Neutrophil (primary cell): ENCODE data around the gene DMBX1.

Experiments used
- H3K27ac ChIP-seq: fragments of 200-600 bp; sonication (generic); 2 replicates; pipeline ENCODE4 v1.5.1; 2016; ENCODE audit warnings: mild to moderate bottlenecking, moderate library complexity
- H3K27me3 ChIP-seq: fragments of 200-600 bp; sonication (generic); 2 replicates; pipeline ENCODE4 v1.6.0; 2016; ENCODE audit warnings: mild to moderate bottlenecking
- H3K36me3 ChIP-seq: fragments of 200-600 bp; sonication (generic); 2 replicates; pipeline ENCODE4 v1.5.1; 2017
- H3K4me1 ChIP-seq, 2 experiments: fragments of 200-600 bp in 1 of 2; sonication (generic) in 1 of 2; 1 replicate in 1 of 2; 2 replicates in 1 of 2; pipeline versions ENCODE4 v1.5.1 to v1.6.1; 2013 to 2016; ENCODE audit warnings: low read depth in 1 of 2, low read length in 1 of 2, mild to moderate bottlenecking in 1 of 2, moderate library complexity in 1 of 2; ENCODE audit not compliant: control insufficient read depth in 1 of 2, insufficient read depth in 1 of 2
- H3K4me3 ChIP-seq, 2 experiments: fragments of 200-600 bp in 1 of 2; sonication (generic) in 1 of 2; 1 replicate in 1 of 2; 2 replicates in 1 of 2; pipeline ENCODE4 v1.5.1; 2013 to 2016; ENCODE audit warnings: low read depth in 1 of 2, low read length in 1 of 2, mild to moderate bottlenecking in 1 of 2, moderate library complexity in 1 of 2
- H3K9me3 ChIP-seq: fragments of 200-600 bp; sonication (generic); 2 replicates; pipeline ENCODE4 v1.5.1; 2016
- TF ChIP-seq, protein P1 (sequence below): fragments of 200-600 bp; sonication (generic); IDR thresholded peaks from 2 replicates; pipeline ENCODE4 v1.5.1; 2016; ENCODE audit warnings: antibody characterized with exemption

The DMBX1 gene

DNA sequence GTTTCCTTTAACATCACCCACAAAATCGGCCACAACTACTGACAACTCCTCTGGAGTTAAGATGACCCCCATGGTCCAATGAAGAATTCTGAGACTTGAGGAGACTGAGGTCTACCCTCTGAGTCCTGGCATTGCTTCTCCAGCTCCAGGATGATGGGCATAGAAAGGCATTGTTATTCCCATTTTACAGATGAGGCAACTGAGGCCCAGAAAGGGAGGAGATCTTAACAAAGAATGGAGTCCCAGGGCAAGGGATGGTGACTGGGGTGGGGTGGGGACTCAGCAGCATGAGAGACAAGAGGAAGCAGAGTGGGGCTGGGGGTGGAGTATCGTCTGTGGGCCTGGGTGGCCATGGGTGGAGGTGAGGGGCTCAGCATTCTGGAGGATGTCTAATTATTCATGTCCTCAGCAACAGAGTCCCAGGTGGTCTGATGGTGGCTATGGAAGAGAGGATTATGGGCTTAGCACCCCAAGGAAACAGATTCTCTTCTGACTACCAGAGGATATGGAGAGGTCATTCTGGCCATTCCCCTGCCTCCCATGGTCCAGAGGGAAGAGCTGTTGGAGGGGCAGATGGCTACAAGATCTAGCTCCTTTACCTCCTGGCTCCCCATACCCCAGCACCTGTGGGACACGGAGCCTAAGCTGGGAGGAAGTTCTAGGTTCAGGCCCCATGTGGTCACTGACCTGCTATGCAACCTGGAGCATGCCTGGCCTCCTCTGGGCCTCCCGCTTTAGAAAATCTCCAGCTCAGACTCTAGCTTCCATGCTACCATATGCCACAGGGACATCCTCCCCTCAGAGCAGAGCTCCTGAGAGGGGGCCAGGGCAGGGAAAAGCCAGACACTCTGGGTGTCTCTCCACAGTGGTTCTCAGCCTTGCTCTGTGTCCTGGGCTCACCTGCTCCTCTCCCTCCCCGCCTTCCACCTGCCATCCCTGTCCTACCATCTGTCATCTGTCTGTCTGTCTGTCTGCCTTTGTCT is 37.4 kb upstream of the DMBX1 start:
- peaks cover 0 to 5% of the 10 kb centered on the region in 2 experiments for H3K4me1 ChIP-seq
- no peak overlapping the region for H3K4me3 ChIP-seq
- H3K36me3 ChIP-seq: no peaks in the 10 kb centered on the region
- TF ChIP-seq, protein P1, sequence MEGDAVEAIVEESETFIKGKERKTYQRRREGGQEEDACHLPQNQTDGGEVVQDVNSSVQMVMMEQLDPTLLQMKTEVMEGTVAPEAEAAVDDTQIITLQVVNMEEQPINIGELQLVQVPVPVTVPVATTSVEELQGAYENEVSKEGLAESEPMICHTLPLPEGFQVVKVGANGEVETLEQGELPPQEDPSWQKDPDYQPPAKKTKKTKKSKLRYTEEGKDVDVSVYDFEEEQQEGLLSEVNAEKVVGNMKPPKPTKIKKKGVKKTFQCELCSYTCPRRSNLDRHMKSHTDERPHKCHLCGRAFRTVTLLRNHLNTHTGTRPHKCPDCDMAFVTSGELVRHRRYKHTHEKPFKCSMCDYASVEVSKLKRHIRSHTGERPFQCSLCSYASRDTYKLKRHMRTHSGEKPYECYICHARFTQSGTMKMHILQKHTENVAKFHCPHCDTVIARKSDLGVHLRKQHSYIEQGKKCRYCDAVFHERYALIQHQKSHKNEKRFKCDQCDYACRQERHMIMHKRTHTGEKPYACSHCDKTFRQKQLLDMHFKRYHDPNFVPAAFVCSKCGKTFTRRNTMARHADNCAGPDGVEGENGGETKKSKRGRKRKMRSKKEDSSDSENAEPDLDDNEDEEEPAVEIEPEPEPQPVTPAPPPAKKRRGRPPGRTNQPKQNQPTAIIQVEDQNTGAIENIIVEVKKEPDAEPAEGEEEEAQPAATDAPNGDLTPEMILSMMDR: no peak
- peaks cover 90% of the 10 kb centered on the region for H3K27me3 ChIP-seq
- H3K27ac ChIP-seq: no peak overlapping the region
- no peaks in the 10 kb centered on the region for H3K9me3 ChIP-seq

DNA sequence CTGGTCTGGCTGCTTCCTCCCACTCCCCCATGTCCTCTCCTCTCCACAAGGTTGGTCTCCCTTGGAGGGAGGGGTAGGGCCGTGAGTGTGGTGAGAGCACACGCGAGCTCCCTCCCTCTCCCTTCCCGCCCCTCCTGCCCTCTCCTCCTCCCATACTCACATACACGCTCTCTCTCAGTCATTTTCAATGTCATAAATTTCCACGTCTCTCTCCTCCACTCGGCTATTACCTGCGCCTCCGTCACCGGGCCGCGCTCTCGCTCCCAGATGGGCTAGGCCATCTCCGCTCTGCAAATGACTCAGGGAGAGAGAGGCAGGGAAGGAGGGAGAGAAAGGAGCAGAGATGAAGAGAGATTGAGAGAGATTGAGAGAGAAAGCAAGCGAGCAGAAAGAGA is 36.7 kb upstream of the DMBX1 start:
- Histone ChIP-seq H3K4me1 (peaks cover 0 to 5% of the 10 kb centered on the region in 2 experiments), H3K36me3 (no peaks in the 10 kb centered on the region), H3K27me3 (peaks cover 86% of the 10 kb centered on the region), H3K9me3 (no peaks in the 10 kb centered on the region), H3K27ac (no peak overlapping the region), H3K4me3 (no peak overlapping the region)
- TF ChIP-seq, protein P1: no peak

DNA sequence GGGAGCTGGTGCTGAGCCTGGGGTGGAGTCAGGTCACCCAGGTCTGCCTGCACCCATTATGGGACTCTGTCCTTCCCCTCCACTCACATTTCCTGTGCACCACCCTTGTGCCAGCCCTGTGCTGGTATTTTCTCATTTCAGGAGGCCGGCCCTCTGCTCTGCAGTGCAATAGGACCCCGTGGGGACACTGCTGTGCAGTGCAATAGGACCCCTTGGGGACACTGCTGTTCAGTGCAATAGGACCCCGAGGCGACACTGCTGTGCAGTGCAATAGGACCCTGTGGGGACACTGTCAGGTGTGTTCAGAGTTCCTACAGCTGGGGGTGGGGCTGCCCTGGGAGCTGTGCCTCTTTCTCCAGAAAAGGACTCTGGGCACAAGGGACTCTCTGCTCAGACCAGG is 36.2 kb upstream of the DMBX1 start:
- Histone ChIP-seq H3K27me3 (peaks cover 86% of the 10 kb centered on the region), H3K4me3 (no peak overlapping the region), H3K36me3 (no peaks in the 10 kb centered on the region), H3K4me1 (peaks cover 0 to 3% of the 10 kb centered on the region in 2 experiments), H3K27ac (no peak overlapping the region), H3K9me3 (no peaks in the 10 kb centered on the region)
- TF ChIP-seq, protein P1: no peak

DNA sequence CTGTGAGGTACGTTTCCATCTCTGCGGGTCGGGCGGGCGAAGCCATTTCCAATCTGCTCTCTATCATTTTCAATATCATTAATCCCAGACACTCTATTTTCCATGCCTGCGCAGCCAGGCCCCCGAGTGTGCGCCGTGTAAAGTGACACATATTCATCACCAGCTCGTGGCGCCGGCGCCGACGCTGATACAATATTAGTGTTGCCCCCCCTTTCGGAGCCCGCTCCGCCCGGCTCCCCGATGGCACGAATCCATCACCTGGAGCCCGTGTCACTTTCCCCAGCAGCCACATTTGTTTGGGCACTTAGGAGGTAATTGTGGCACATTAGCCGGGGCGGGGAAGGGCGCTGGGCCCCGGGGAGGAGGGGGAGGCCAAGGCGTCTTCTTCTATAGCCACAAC is 33.7 kb upstream of the DMBX1 start:
- no peaks in the 10 kb centered on the region for H3K36me3 ChIP-seq
- peaks cover 86% of the 10 kb centered on the region for H3K27me3 ChIP-seq
- TF ChIP-seq, protein P1: no peak
- no peak overlapping the region for H3K4me3 ChIP-seq
- H3K27ac ChIP-seq: no peak overlapping the region
- no peaks in the 10 kb centered on the region for H3K9me3 ChIP-seq
- no peaks in the 10 kb centered on the region for H3K4me1 ChIP-seq

DNA sequence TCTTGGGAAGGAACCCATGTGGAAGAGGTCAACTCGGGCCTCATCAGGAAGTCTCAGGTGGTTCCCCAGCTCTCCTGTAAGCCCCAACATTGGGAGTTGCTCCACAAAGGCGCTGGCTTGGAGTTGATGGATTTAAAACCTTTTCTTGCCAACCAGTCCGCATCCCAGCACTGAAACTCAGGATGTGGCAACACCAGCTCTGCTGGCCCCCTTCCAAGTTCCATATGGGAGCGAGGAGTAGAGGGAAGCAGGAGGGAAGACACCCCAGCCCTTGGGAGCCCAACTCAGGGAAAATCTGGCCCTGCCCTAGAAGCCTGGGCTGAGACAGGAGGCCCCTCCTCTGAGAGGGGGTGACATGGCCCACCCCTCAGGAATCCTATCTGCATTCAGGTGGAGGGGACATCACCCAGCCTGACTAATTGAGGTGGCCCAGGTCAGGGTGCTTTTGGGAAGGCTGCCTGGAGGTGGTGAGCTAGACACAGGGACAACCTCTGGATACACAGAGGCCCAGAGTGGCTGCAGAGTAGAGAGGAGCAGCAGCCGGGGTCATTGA is 33.1 kb upstream of the DMBX1 start:
- Histone ChIP-seq H3K36me3 (no peaks in the 10 kb centered on the region), H3K9me3 (no peaks in the 10 kb centered on the region), H3K27ac (no peak overlapping the region), H3K4me1 (no peaks in the 10 kb centered on the region), H3K27me3 (peaks cover 86% of the 10 kb centered on the region), H3K4me3 (no peak overlapping the region)
- TF ChIP-seq, protein P1: no peak
